Vagina (tissue), 2 donors: ENCODE data around the gene SYCP1.

ENCODE experiments used
- CTCF ChIP-seq, 3 experiments: fragments of 450-650 bp in 2 of 3; fragments of 200-600 bp in 1 of 3; sonication (generic) in 1 of 3; IDR thresholded peaks; one replicate each; pipeline ENCODE4 v1.5.1; 2017 to 2019; ENCODE audit warnings: antibody characterized with exemption in 3 of 3, mild to moderate bottlenecking in 2 of 3, moderate library complexity in 2 of 3
- POLR2A ChIP-seq, 2 donors: fragments of 450-650 bp; IDR thresholded peaks; one replicate each; pipeline ENCODE4 v1.6.1; 2017; ENCODE audit warnings: antibody characterized with exemption in 2 of 2, mild to moderate bottlenecking in 2 of 2, moderate library complexity in 2 of 2

DNA sequence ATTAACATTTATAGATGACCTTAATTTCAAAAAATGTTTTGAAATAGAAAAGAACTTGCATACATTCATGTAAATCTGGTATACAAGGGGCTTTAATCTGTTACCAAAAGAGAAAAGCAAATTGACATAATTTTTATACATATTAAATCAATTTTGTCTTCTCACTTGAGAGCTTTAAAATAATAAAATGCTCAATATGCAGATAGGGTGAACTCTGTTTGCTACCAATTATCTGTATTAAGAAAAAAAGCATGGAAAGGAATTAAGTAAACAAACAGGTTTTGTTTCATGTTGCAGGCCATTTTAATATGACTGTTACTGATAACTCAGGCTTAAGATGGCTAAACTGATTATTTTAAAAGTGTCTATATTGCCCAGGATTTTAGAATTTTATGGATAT, 168.9 kb downstream of the SYCP1 start:
- no peak for TF ChIP-seq CTCF (IDR thresholded peaks at IDR 0.05)
- TF ChIP-seq POLR2A (IDR thresholded peaks at IDR 0.05) = no peak
